ENCODE results near the gene ADAMTS15. TPM values are rescaled to one million over a fixed set of nuclear protein-coding genes. Genes with fewer than 3 reads are reported as not detected.

ADAMTS15 gene, protein sequence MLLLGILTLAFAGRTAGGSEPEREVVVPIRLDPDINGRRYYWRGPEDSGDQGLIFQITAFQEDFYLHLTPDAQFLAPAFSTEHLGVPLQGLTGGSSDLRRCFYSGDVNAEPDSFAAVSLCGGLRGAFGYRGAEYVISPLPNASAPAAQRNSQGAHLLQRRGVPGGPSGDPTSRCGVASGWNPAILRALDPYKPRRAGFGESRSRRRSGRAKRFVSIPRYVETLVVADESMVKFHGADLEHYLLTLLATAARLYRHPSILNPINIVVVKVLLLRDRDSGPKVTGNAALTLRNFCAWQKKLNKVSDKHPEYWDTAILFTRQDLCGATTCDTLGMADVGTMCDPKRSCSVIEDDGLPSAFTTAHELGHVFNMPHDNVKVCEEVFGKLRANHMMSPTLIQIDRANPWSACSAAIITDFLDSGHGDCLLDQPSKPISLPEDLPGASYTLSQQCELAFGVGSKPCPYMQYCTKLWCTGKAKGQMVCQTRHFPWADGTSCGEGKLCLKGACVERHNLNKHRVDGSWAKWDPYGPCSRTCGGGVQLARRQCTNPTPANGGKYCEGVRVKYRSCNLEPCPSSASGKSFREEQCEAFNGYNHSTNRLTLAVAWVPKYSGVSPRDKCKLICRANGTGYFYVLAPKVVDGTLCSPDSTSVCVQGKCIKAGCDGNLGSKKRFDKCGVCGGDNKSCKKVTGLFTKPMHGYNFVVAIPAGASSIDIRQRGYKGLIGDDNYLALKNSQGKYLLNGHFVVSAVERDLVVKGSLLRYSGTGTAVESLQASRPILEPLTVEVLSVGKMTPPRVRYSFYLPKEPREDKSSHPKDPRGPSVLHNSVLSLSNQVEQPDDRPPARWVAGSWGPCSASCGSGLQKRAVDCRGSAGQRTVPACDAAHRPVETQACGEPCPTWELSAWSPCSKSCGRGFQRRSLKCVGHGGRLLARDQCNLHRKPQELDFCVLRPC
- total RNA-seq, result 0.02 TPM in 1 of 2 replicates, not detected in the other

DNA sequence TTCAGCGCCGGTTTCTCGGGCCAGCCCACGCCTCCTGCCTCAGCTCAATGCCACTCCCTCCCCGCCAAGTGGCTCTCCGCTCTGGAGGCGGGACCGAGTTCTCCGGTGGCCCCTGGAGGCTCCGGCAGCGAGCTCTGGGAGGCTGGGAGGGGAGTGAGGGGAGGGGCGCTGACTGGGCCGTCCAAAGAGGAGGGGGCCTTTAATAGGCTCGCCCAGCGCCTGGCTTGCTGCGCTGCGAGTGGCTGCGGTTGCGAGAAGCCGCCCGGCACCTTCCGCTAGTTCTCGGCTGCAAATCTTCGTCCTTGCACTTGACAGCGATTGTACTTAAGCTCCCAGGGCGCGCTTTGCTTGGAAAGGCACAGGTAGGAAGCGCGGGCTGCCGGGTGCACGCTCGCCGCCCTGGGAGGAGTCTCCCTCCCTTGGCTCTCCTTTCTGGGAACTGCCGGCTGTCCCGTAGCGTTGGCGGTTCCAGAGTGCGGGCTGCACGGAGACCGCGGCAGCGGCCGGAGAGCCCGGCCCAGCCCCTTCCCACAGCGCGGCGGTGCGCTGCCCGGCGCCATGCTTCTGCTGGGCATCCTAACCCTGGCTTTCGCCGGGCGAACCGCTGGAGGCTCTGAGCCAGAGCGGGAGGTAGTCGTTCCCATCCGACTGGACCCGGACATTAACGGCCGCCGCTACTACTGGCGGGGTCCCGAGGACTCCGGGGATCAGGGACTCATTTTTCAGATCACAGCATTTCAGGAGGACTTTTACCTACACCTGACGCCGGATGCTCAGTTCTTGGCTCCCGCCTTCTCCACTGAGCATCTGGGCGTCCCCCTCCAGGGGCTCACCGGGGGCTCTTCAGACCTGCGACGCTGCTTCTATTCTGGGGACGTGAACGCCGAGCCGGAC lies at the start of gene ADAMTS15:
Gene ADAMTS15, plus strand, starts transcription at position 230 of the 894 bp plus-strand sequence. Its CDS starts 329 bp downstream, at position 559.
- intact Hi-C loops (cut with micrococcal nuclease), result no loop called here
- peak; percentile 22 for DNase-seq (ENCODE audit: low spot score)

DNA sequence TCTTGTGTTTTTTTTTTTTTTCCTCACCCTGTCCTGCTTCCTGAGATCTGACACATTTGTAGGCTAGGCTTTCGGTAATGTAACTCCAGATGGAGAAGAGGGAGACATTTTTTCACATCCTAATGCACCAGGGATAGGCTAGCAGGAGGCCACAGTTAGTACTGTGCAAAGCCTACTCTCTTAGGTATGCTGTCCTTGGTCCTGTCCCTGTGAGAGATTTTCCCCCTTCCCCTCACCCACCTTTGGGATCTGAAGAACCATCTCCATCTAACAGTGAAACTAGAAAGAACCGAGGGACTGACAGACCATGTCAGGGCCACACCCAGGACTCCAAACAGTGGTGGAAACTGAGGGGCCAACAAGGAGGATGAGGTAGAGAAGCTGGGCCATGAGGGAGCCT lies 49.2 kb upstream of the ADAMTS15 start:
- Mint-ChIP-seq H3K27ac (peak overlapping the region; percentile 24), H3K36me3 (ENCODE audit: low read depth) (no peaks in the 10 kb centered on the region), H3K4me3 (no peak overlapping the region), H3K27me3 (ENCODE audit: insufficient read depth) (peaks cover 8% of the 10 kb centered on the region), H3K9me3 (no peaks in the 10 kb centered on the region), H3K4me1 (ENCODE audit: low read depth) (peaks cover 11% of the 10 kb centered on the region)
- no peak for DNase-seq (ENCODE audit: low spot score)
- intact Hi-C loops (cut with micrococcal nuclease), result no loop called here

More for the DNA sequence above, at the start of gene ADAMTS15:
- peaks cover 50% of the 10 kb centered on the region for H3K27me3 Mint-ChIP-seq (ENCODE audit: insufficient read depth)
- peaks cover 11% of the 10 kb centered on the region for H3K4me1 Mint-ChIP-seq (ENCODE audit: low read depth)
- no peaks in the 10 kb centered on the region for H3K9me3 Mint-ChIP-seq
- no peak within 1 kb of the TSS for H3K27ac Mint-ChIP-seq
- H3K36me3 Mint-ChIP-seq (ENCODE audit: low read depth), result no peaks in the 10 kb centered on the region
- H3K4me3 Mint-ChIP-seq, result peak within 1 kb of the TSS; percentile 48

DNA sequence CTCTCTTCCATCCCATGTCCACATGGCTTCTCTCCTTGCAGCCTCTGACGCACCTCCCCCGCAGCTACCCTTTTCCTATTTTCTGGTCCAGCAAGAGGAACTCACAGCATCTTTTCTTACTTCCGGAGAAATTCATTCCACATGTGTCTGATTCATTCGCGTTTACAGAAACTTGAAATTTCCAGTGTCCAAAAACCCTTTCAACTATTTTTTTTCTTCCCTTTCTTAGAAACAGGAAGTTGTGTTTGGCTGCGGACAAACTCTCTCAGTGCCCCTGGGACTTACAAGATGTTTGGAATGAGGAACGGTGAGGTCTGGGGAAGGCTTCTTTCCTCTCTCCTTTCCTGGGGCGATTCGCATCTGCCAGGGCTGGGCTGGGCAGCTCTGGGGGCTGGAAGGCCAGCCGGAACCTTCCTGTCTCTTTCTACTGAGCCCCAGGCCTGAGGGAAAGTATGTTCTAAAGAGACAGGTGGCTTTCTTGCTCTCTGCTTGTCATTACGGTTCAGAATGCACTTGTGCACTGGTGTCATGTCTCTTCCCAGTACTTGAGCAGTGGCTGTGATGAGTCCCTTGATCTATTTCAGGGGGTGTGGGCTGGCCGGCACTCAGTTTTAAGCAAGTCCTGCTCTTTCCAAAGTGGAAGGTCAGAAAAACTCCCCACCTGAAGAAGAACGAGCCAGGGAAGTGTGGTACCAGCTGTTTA lies 47.5 kb upstream of the ADAMTS15 start:
- H3K36me3 Mint-ChIP-seq (ENCODE audit: low read depth), result no peaks in the 10 kb centered on the region

DNA sequence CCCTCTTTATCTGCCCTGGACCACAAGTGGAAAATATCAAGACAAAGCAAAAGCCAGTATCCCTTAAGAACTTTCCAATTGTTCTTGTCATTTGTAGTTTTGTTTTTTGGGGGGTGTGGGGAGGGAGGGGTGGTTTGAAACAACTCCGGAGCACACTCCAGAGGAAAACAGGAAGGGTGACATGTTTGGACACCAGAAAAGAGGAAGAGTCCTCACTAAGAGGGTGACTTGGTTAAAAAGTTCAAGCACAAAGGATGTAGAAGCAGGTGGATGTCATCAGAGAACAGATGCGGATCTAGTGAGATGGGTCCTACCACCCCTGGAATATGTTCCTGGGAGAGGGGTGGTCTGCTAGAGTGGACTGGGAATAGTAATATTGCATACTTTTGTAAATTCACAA lies 45.9 kb upstream of the ADAMTS15 start:
- Mint-ChIP-seq H3K4me1 (ENCODE audit: low read depth) (peaks cover 11% of the 10 kb centered on the region), H3K27ac (no peak overlapping the region), H3K36me3 (ENCODE audit: low read depth) (no peaks in the 10 kb centered on the region), H3K27me3 (ENCODE audit: insufficient read depth) (peaks cover 10% of the 10 kb centered on the region), H3K9me3 (no peaks in the 10 kb centered on the region), H3K4me3 (no peak overlapping the region)
- intact Hi-C loops (cut with micrococcal nuclease), result no loop called here
- no peak for DNase-seq (ENCODE audit: low spot score)

More for the DNA sequence above, 47.5 kb upstream of the ADAMTS15 start:
- Mint-ChIP-seq H3K4me3 (no peak overlapping the region), H3K27me3 (ENCODE audit: insufficient read depth) (peaks cover 8% of the 10 kb centered on the region), H3K4me1 (ENCODE audit: low read depth) (peaks cover 11% of the 10 kb centered on the region), H3K9me3 (no peaks in the 10 kb centered on the region), H3K27ac (no peak overlapping the region)
- DNase-seq (ENCODE audit: low spot score), result no peak
- intact Hi-C loops (cut with micrococcal nuclease), result no loop called here

DNA sequence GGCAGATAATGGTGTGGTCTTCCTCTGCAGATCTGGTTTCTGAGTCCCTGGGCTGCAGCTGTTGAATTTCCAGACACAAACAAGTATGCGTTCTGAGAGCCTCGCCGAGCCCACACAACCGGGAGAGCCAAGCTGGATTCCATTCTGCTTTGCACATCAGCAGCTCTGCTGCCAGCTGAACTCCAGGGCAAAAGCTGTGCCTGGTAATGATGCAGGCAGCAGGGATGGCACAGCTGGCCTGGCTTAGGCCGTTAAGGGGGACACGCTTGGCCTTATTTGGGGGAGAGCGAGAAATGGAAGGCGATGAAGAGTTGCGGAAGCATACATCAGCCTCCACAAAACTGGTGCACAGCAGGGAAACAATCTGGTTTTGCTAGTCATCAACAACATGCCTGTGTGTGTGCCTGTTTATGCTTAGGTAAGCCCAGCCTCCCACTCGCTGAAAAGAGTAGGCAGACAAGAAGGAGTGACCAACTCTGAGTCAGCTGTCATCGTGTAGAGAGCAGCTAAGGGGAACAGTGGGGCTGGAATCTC lies 45.1 kb upstream of the ADAMTS15 start:
- Mint-ChIP-seq H3K4me3 (no peak overlapping the region), H3K4me1 (ENCODE audit: low read depth) (peaks cover 11% of the 10 kb centered on the region), H3K36me3 (ENCODE audit: low read depth) (no peaks in the 10 kb centered on the region), H3K27me3 (ENCODE audit: insufficient read depth) (peaks cover 8% of the 10 kb centered on the region), H3K27ac (no peak overlapping the region), H3K9me3 (no peaks in the 10 kb centered on the region)
- intact Hi-C loops (cut with micrococcal nuclease), result no loop called here
- no peak for DNase-seq (ENCODE audit: low spot score)

DNA sequence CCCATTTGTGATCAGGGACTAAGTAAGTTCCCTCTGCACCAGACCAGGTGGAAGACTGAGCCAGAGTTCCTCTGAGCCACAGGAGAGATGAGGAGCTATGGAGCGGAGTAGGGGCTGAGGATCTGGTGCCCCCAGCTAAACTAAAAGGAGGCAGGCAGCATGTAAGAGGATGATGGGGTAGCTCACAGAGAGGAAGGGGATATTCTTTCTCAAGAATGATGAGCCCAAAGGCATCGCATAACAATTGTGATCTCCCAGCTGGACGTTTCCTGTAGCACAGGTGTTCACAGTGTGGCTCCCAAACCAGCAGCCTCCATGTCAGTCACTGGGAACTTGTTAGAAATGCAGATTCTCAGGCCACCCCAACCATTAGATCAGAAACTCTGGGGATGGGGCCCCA lies 44.5 kb upstream of the ADAMTS15 start:
- no peak for DNase-seq (ENCODE audit: low spot score)
- Mint-ChIP-seq H3K27ac (no peak overlapping the region), H3K9me3 (no peaks in the 10 kb centered on the region), H3K4me3 (no peak overlapping the region), H3K4me1 (ENCODE audit: low read depth) (peaks cover 11% of the 10 kb centered on the region), H3K27me3 (ENCODE audit: insufficient read depth) (peaks cover 7% of the 10 kb centered on the region), H3K36me3 (ENCODE audit: low read depth) (no peaks in the 10 kb centered on the region)
- intact Hi-C loops (cut with micrococcal nuclease), result no loop called here

DNA sequence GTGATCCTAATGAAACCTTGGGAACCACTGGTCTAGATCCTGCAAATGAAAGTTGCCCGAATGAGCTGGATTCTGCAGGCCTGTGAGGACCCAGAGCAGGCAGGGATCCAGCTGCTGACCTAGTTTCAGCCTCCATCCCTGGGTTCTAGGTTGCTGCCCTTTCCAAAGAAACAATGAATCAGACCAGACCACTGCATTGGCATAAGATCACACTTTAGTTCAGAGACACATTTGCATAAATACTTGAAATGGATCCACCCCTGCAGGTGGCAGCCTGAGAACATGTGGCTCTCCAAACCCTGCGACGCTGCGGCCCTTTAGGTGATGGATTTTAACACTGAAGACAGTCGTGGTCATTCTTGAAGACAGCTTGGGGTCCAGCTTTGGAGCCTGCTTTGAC lies 43.7 kb upstream of the ADAMTS15 start:
- H3K27me3 Mint-ChIP-seq (ENCODE audit: insufficient read depth), result peaks cover 7% of the 10 kb centered on the region
- no peak for DNase-seq (ENCODE audit: low spot score)
- intact Hi-C loops (cut with micrococcal nuclease), result no loop called here
- peaks cover 11% of the 10 kb centered on the region for H3K4me1 Mint-ChIP-seq (ENCODE audit: low read depth)
- no peaks in the 10 kb centered on the region for H3K9me3 Mint-ChIP-seq
- H3K36me3 Mint-ChIP-seq (ENCODE audit: low read depth), result no peaks in the 10 kb centered on the region
- H3K4me3 Mint-ChIP-seq, result no peak overlapping the region
- no peak overlapping the region for H3K27ac Mint-ChIP-seq

DNA sequence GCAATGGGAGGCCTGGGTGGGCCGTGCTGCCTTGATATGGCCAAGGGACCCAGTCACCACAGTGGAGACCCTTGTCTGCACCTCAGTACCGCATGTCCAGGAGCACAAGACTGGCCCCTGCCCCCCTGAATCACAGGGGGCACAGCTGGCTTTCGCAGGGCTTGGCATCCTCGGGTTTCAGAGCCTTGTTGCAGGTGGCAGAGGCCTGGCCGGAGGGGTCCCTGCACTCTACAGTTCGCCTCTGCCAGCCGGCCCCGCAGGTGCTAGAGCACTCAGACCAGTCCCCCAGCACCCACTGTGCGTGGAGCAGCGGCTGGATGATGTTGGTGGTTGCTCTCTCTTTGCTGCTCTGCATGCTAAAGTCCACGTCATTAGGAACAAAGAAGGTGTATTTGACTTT lies 43.0 kb upstream of the ADAMTS15 start:
- intact Hi-C loops (cut with micrococcal nuclease), result no loop called here
- H3K4me1 Mint-ChIP-seq (ENCODE audit: low read depth), result peaks cover 4% of the 10 kb centered on the region
- DNase-seq (ENCODE audit: low spot score), result no peak
- H3K4me3 Mint-ChIP-seq, result no peak overlapping the region
- peaks cover 5% of the 10 kb centered on the region for H3K27me3 Mint-ChIP-seq (ENCODE audit: insufficient read depth)
- no peaks in the 10 kb centered on the region for H3K9me3 Mint-ChIP-seq
- H3K27ac Mint-ChIP-seq, result no peak overlapping the region
- no peaks in the 10 kb centered on the region for H3K36me3 Mint-ChIP-seq (ENCODE audit: low read depth)

DNA sequence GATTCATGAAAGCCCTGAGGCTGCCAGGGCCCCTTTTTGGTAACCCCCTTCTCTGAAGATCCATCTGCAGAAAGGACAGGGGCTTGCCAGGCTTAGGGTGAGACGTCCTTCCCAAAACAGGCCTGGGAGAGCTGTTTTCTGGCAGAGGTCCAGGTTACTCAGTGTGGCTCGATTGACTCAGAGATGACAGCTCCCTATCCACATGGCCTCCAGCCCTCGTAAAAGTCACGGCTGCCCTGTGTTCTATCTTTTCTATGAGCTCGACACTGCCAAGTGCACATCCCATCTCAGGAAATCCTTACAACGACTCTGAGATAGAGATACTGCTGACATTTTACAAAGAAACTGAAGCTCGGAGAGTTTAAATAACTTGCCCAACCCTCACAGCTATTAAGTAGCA lies 40.5 kb upstream of the ADAMTS15 start:
- intact Hi-C loops (cut with micrococcal nuclease), result no loop called here
- no peaks in the 10 kb centered on the region for H3K36me3 Mint-ChIP-seq (ENCODE audit: low read depth)
- H3K27me3 Mint-ChIP-seq (ENCODE audit: insufficient read depth), result peaks cover 5% of the 10 kb centered on the region
- no peak for DNase-seq (ENCODE audit: low spot score)
- H3K9me3 Mint-ChIP-seq, result no peaks in the 10 kb centered on the region
- H3K4me1 Mint-ChIP-seq (ENCODE audit: low read depth), result no peaks in the 10 kb centered on the region
- H3K27ac Mint-ChIP-seq, result no peak overlapping the region
- no peak overlapping the region for H3K4me3 Mint-ChIP-seq

DNA sequence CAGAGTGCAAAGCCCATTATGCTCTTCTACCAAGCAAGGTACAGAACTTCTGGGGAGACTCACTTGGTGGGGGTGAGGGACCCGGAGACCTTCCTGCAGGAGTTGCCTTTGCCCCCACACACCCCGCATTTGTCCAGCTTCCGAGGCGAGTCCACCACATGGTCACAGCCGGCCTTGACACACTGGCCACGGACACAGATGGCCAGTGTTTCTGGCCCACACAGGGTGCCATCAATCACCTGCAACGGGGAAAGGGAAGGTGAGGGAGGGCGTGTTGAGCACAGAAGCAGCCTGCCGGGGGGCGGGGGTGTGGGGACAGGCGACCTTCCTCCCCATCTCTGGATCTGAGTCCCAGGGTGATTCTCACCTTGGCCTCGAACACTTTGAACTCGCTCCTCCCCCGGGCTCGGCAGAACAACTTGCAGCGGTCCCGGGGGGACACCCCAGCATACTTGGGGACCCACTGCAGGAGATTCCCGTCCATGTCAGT lies 40.0 kb upstream of the ADAMTS15 start:
- Mint-ChIP-seq H3K4me3 (no peak overlapping the region), H3K4me1 (ENCODE audit: low read depth) (no peaks in the 10 kb centered on the region), H3K27me3 (ENCODE audit: insufficient read depth) (peaks cover 5% of the 10 kb centered on the region), H3K9me3 (no peaks in the 10 kb centered on the region), H3K27ac (no peak overlapping the region), H3K36me3 (ENCODE audit: low read depth) (no peaks in the 10 kb centered on the region)
- intact Hi-C loops (cut with micrococcal nuclease), result no loop called here
- DNase-seq (ENCODE audit: low spot score), result no peak

DNA sequence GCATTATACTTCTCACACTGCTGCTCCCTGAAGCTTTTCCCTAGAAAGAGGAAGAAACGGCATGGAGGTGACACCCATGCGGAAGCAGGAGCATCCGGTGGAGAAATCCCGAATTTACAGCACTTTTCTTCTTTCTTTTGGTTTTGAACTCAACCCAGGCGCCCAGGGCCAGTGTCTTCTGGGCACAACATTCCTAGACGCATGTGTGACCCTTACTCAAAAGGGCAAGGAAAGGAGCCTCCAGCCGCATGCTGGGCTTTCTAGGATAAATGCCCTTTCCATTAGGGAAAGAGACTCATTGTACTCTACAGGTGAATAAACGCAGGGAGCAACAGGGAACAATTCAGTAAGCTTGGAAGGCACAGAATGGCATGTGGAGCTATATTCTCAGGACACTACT lies 39.5 kb upstream of the ADAMTS15 start:
- Mint-ChIP-seq H3K27ac (no peak overlapping the region), H3K9me3 (no peaks in the 10 kb centered on the region)
- intact Hi-C loops (cut with micrococcal nuclease), result no loop called here

More for the DNA sequence above, 39.5 kb upstream of the ADAMTS15 start:
- H3K36me3 Mint-ChIP-seq (ENCODE audit: low read depth), result no peaks in the 10 kb centered on the region
- H3K4me3 Mint-ChIP-seq, result no peak overlapping the region
- H3K4me1 Mint-ChIP-seq (ENCODE audit: low read depth), result no peaks in the 10 kb centered on the region
- H3K27me3 Mint-ChIP-seq (ENCODE audit: insufficient read depth), result peaks cover 5% of the 10 kb centered on the region
- DNase-seq (ENCODE audit: low spot score), result no peak

All from activated T-helper 1 cell treated with anti-CD3 and anti-CD28 coated beads, Interleukin-12 subunit alpha, Interleukin-12 subunit beta, Interleukin-2, Interleukin-4 antibody, amounts not matched to agents 30 ng/mL and 10 ng/mL and 1 ng/mL, durations not matched to agents 14 hours and 24 hours and 36 hours (primary cell).